ENCODE measurements around the gene ZIC1.

Gene ZIC1

GRCh38 chr3:147410116-147410525, 956 bp downstream of the ZIC1 start:
- no peak for DNase-seq (ENCODE audit: low read depth)

GRCh38 chr3:147410526-147411237, 1.5 kb downstream of the ZIC1 start:
- no peak for DNase-seq (ENCODE audit: low read depth)

- DNase-seq (ENCODE audit: low read depth), result no peak
These were observed 2.2 kb downstream of the ZIC1 start for GRCh38 chr3:147411238-147411814.

- no peak for DNase-seq (ENCODE audit: low read depth)
These were observed 2.7 kb downstream of the ZIC1 start for GRCh38 chr3:147411815-147412241.

- no peak for DNase-seq (ENCODE audit: low read depth)
These were observed 3.2 kb downstream of the ZIC1 start for GRCh38 chr3:147412261-147412916.

GRCh38 chr3:147412917-147413685, 3.9 kb downstream of the ZIC1 start:
- DNase-seq (ENCODE audit: low read depth), result no peak

- no peak for DNase-seq (ENCODE audit: low read depth)
These were observed 4.7 kb downstream of the ZIC1 start for GRCh38 chr3:147413686-147414389.

- no peak for DNase-seq (ENCODE audit: low read depth)
These were observed 5.4 kb downstream of the ZIC1 start for GRCh38 chr3:147414390-147415138.

GRCh38 chr3:147415286-147415685, 6.1 kb downstream of the ZIC1 start:
- no peak for DNase-seq (ENCODE audit: low read depth)

- no peak for DNase-seq (ENCODE audit: low read depth)
These were observed 6.7 kb downstream of the ZIC1 start for GRCh38 chr3:147415874-147416273.

GRCh38 chr3:147416931-147417330, 7.8 kb downstream of the ZIC1 start:
- no peak for DNase-seq (ENCODE audit: low read depth)

- DNase-seq (ENCODE audit: low read depth), result no peak
These were observed 8.6 kb downstream of the ZIC1 start for GRCh38 chr3:147417551-147418295.

GRCh38 chr3:147418371-147418781, 9.2 kb downstream of the ZIC1 start:
- DNase-seq (ENCODE audit: low read depth), result no peak

- DNase-seq (ENCODE audit: low read depth), result no peak
These were observed 9.9 kb downstream of the ZIC1 start for GRCh38 chr3:147418808-147419701.

- no peak for DNase-seq (ENCODE audit: low read depth)
These were observed 10.6 kb downstream of the ZIC1 start for GRCh38 chr3:147419781-147420224.

GRCh38 chr3:147420353-147421183, 11.4 kb downstream of the ZIC1 start:
- no peak for DNase-seq (ENCODE audit: low read depth)

GRCh38 chr3:147421184-147421912, 12.2 kb downstream of the ZIC1 start:
- DNase-seq (ENCODE audit: low read depth), result no peak

GRCh38 chr3:147422196-147422595, 13.0 kb downstream of the ZIC1 start:
- no peak for DNase-seq (ENCODE audit: low read depth)
